AG04450 (cell line): Measurements from ENCODE around the gene ATP13A3. TPM values are rescaled to one million over a fixed set of nuclear protein-coding genes. Genes with fewer than 3 reads are reported as not detected.
A peak's percentile ranks its signal among the peaks of the same experiment; 100 is the strongest.
"Not testable (repeated sequence)": the region's sequence is repeated elsewhere in the genome, so short reads cannot be mapped to it uniquely, and the experiment has no call there.

ENCODE experiments used
- CTCF ChIA-PET: fragments of 300-600, 350-600 bp; formaldehyde crosslinking; extraction: SDS; loops from one replicate; lab custom pipeline; 2022; ENCODE audit warnings: antibody characterized with exemption, inconsistent platforms; lab: Charles Lee
- POLR2A ChIA-PET: fragments of 350-600 bp; formaldehyde crosslinking; extraction: SDS; loops from one replicate; lab custom pipeline; 2021; ENCODE audit warnings: antibody characterized with exemption, inconsistent platforms; lab: Yijun Ruan, JAX
- DNase-seq: peaks from one replicate; pipeline ENCODE4 v3.0.0-alpha.2; 2011; ENCODE audit warnings: low read depth, low spot score
- H3K27ac ChIP-seq: one replicate; pipeline ENCODE4 v1.5.1; 2012; ENCODE audit warnings: low read depth, low read length, control low read depth
- H3K27me3 ChIP-seq: one replicate; pipeline ENCODE4 v1.6.0; 2012; ENCODE audit warnings: low read length; ENCODE audit not compliant: control insufficient read depth, insufficient read depth
- H3K4me3 ChIP-seq: 2 replicates; pipeline ENCODE4 v1.5.1; 2011; ENCODE audit warnings: mild to moderate bottlenecking, low read depth, low read length, control low read depth
- H3K9me3 ChIP-seq: 2 replicates; pipeline ENCODE4 v1.5.1; 2012; ENCODE audit warnings: low read length; ENCODE audit not compliant: control insufficient read depth, insufficient read depth
- CTCF ChIP-seq: IDR thresholded peaks from 2 replicates; pipeline ENCODE4 v1.5.1; 2011; ENCODE audit warnings: low read depth, low read length, control low read depth, inconsistent platforms
- polyA plus RNA-seq: library from polyadenylated mRNA; depleted of rRNA; stranded (reverse); fragments of >200 nt; gene quantifications from 2 replicates; pipeline ENCODE4 v1.2.3, GENCODE V29; 2011

The ATP13A3 gene
- polyA plus RNA-seq, 1 experiment = 132 TPM

DNA sequence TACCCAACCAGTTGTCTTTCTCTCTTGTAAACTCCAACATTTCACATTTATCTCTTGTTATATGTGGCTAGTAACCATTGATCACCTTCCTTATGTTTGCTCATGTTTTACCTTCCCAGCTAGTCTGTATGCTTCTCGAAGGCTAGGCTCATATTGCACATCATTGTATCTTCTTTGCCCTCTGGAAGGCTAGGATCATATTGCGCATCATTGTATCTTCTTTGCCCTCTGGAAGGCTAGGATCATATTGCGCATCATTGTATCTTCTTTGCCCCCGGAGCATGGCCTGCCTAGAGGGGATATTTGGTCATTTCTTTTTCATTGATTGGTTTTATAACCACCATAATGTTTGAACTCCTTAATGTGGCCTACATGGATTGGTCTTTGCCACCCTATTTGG, 39.4 kb upstream of the ATP13A3 start:
- TF ChIP-seq CTCF = no peak

DNA sequence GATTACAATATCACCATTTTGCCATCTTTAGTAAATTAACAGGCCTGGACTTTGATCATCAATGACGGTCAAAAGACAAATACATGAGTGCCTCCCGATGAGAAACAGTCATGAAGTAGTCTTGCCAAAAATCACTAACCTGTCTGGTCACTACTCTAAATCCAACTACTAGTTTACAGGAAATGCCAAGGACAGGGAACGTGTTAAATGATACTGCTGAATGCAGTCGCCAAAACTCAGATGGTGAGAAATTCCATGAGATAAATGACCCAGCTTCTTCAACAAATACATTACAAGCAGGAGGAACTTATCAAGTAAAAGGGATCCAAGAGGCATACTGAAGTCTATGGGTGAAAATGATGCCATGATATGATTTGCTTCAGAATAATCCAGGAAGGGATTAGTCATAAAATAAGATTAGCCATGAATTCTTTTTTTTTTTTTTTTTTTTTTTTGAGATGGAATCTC, 35.8 kb upstream of the ATP13A3 start:
- Histone ChIP-seq H3K27me3 (no peaks in the 10 kb centered on the region), H3K27ac (no peak overlapping the region), H3K9me3 (no peaks in the 10 kb centered on the region; the same call in none of the 2 replicates), H3K4me3 (no peak overlapping the region)
- ChIA-PET CTCF (interaction anchor here (0.8 to 1.5 kb wide), 3 partner anchors 50 to 73 kb away, joined by 3 to 8 read pairs (median 7); no protein-coding TSS in a partner anchor), POLR2A (no interaction called here)
- TF ChIP-seq CTCF = no peak
- no peak for DNase-seq

More for the DNA sequence above, 39.4 kb upstream of the ATP13A3 start:
- POLR2A ChIA-PET = interaction anchor here (1.0 kb wide), 1 partner anchor 61 kb away, joined by 3 read pairs; no protein-coding TSS in a partner anchor
- no peak for DNase-seq
- Histone ChIP-seq H3K9me3 (no peaks in the 10 kb centered on the region; the same call in 1 of the 2 replicates), H3K4me3 (no peak overlapping the region), H3K27me3 (no peaks in the 10 kb centered on the region), H3K27ac (peak overlapping the region; percentile 95)
- CTCF ChIA-PET = interaction anchor here (0.6 kb wide), 1 partner anchor 11 kb away, joined by 4 read pairs; no protein-coding TSS in a partner anchor

DNA sequence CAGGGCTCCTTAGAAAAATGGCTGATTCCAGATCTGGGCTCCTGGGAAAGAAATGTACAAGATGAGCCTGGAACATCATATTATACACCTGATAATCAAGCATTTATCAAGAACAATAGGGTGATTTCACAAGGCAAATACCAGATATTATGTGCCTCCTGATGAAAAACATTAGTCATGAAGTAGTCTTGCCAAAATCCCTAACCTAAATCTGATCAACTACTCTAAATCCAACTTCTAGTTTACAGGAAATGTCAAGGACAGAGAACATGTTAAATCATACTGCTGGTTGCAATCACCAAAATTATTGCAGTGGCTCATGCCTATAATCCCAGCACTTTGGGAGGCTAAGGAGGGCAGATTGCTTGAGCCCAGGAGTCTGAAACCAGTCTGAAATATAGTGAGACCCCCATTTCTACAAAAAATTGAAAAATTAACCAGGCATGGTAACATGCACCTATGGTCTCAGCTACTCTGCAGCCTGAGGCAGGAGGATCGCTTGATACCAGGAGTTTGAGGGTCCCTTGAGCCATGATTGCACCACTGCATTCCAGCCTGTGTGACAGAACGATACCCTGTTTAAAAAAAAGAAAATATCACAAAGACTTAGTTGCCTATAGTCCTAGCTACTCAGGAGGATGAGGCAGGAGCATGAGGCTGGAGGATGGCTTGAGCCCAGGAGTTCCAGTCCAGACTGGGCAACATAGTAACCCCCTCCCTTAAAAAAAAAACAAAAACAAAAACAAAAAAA, 34.9 kb upstream of the ATP13A3 start:
- Histone ChIP-seq H3K27me3 (no peaks in the 10 kb centered on the region), H3K4me3 (no peak overlapping the region), H3K9me3 (no peaks in the 10 kb centered on the region; the same call in 1 of the 2 replicates), H3K27ac (no peak overlapping the region)
- DNase-seq = no peak
- TF ChIP-seq CTCF = no peak
- POLR2A ChIA-PET = no interaction called here
- CTCF ChIA-PET = interaction anchor here (0.6 to 1.5 kb wide), 4 partner anchors 49 to 162 kb away, joined by 3 to 9 read pairs (median 8); no protein-coding TSS in a partner anchor

DNA sequence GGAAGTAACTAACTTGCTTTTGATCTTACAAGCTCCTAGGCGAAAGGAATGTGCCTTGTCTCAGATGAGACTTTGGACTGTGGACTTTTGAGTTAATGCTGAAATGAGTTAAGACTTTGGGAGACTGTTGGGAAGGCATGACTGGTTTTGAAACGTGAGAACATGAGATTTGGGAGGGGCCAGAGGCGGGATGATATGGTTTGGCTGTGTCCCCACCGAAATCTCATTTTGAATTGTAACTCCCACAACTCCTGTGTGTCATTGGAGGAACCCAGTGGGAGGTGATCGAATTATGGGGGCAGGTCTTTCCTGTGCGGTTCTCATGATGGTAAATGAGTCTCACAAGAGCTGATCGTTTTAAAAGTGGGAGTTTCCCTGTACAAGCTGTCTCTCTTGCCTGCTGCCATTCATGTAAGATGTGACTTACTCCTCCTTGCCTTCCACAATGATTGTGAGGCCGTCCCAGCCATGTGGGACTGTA, 33.9 kb upstream of the ATP13A3 start:
- POLR2A ChIA-PET, H3K9me3 ChIP-seq, H3K27me3 ChIP-seq, CTCF ChIA-PET, DNase-seq, H3K27ac ChIP-seq, H3K4me3 ChIP-seq: not testable (repeated sequence)

- H3K9me3 ChIP-seq, DNase-seq, POLR2A ChIA-PET, CTCF ChIA-PET, H3K4me3 ChIP-seq, H3K27ac ChIP-seq, H3K27me3 ChIP-seq: not testable (repeated sequence)
These were observed 33.4 kb upstream of the ATP13A3 start for GRCh38 chr3:194520201-194520600.

- Histone ChIP-seq H3K27me3 (no peaks in the 10 kb centered on the region), H3K27ac (no peak overlapping the region), H3K4me3 (no peak overlapping the region), H3K9me3 (no peaks in the 10 kb centered on the region; the same call in 1 of the 2 replicates)
- no peak for TF ChIP-seq CTCF
- ChIA-PET CTCF (no interaction called here), POLR2A (no interaction called here)
- DNase-seq = no peak
These were observed 31.9 kb upstream of the ATP13A3 start for GRCh38 chr3:194518652-194519051.
